ENCODE results near the gene FOXD4.
"Not testable (repeated sequence)": the region's sequence is repeated elsewhere in the genome, so short reads cannot be mapped to it uniquely, and the experiment has no call there.

Gene FOXD4

GRCh38 chr9:93909-94308 lies 24.3 kb downstream of the FOXD4 start:
- H3K9me3 ChIP-seq (ENCODE audit: control insufficient read depth in 1 of 2, low read length in 2 of 2); H3K4me3 ChIP-seq (ENCODE audit: low read depth in 1 of 2, low read length in 2 of 2); H3K27me3 ChIP-seq (ENCODE audit: control insufficient read depth in 1 of 2, insufficient read depth in 2 of 2, low read length in 2 of 2); H3K9ac ChIP-seq (ENCODE audit: low read depth in 1 of 2, low read length in 2 of 2); H3K36me3 ChIP-seq (ENCODE audit: control insufficient read depth in 1 of 2, insufficient read depth in 2 of 2, low read length in 2 of 2); H3K27ac ChIP-seq (ENCODE audit: low read depth, low read length); H3K4me1 ChIP-seq (ENCODE audit: control insufficient read depth in 1 of 2, insufficient read depth in 2 of 2, low read length in 2 of 2): not testable (repeated sequence)

GRCh38 chr9:90851-91250 lies 27.4 kb downstream of the FOXD4 start:
- H3K4me3 ChIP-seq (ENCODE audit: low read depth in 1 of 2, low read length in 2 of 2); H3K9ac ChIP-seq (ENCODE audit: low read depth in 1 of 2, low read length in 2 of 2); H3K27me3 ChIP-seq (ENCODE audit: control insufficient read depth in 1 of 2, insufficient read depth in 2 of 2, low read length in 2 of 2); H3K27ac ChIP-seq (ENCODE audit: low read depth, low read length); H3K4me1 ChIP-seq (ENCODE audit: control insufficient read depth in 1 of 2, insufficient read depth in 2 of 2, low read length in 2 of 2); H3K36me3 ChIP-seq (ENCODE audit: control insufficient read depth in 1 of 2, insufficient read depth in 2 of 2, low read length in 2 of 2); H3K9me3 ChIP-seq (ENCODE audit: control insufficient read depth in 1 of 2, low read length in 2 of 2): not testable (repeated sequence)

- not testable (repeated sequence) for H3K9ac ChIP-seq (ENCODE audit: low read depth in 1 of 2, low read length in 2 of 2); H3K27me3 ChIP-seq (ENCODE audit: control insufficient read depth in 1 of 2, insufficient read depth in 2 of 2, low read length in 2 of 2); H3K4me1 ChIP-seq (ENCODE audit: control insufficient read depth in 1 of 2, insufficient read depth in 2 of 2, low read length in 2 of 2); H3K9me3 ChIP-seq (ENCODE audit: control insufficient read depth in 1 of 2, low read length in 2 of 2); H3K36me3 ChIP-seq (ENCODE audit: control insufficient read depth in 1 of 2, insufficient read depth in 2 of 2, low read length in 2 of 2); H3K27ac ChIP-seq (ENCODE audit: low read depth, low read length); H3K4me3 ChIP-seq (ENCODE audit: low read depth in 1 of 2, low read length in 2 of 2)
Observed at GRCh38 chr9:88396-89037, 29.7 kb downstream of the FOXD4 start.

GRCh38 chr9:87860-88259 lies 30.4 kb downstream of the FOXD4 start:
- not testable (repeated sequence) for H3K9ac ChIP-seq (ENCODE audit: low read depth in 1 of 2, low read length in 2 of 2); H3K4me3 ChIP-seq (ENCODE audit: low read depth in 1 of 2, low read length in 2 of 2); H3K27me3 ChIP-seq (ENCODE audit: control insufficient read depth in 1 of 2, insufficient read depth in 2 of 2, low read length in 2 of 2); H3K36me3 ChIP-seq (ENCODE audit: control insufficient read depth in 1 of 2, insufficient read depth in 2 of 2, low read length in 2 of 2); H3K4me1 ChIP-seq (ENCODE audit: control insufficient read depth in 1 of 2, insufficient read depth in 2 of 2, low read length in 2 of 2); H3K9me3 ChIP-seq (ENCODE audit: control insufficient read depth in 1 of 2, low read length in 2 of 2); H3K27ac ChIP-seq (ENCODE audit: low read depth, low read length)

DNA sequence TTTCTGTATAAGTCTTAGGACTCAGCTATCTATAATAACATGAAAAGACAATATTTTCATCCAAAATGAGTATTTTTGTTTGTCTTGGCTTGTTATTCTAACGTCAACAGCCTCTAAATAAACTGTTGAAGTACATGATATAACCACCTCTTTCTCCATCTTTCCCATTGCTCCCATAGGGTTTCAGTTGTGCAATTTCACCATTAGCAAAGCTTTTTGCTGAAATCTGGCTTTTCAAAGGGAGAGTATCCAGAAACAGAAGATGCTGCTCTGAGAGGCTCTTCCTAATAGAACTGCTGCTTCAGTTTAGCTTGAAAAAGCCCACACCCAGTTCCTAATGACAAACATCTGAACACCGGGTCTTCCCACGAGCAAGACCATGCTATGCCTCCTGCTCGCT lies 31.1 kb downstream of the FOXD4 start:
- H3K4me1 ChIP-seq (ENCODE audit: control insufficient read depth in 1 of 2, insufficient read depth in 2 of 2, low read length in 2 of 2); H3K9ac ChIP-seq (ENCODE audit: low read depth in 1 of 2, low read length in 2 of 2); H3K36me3 ChIP-seq (ENCODE audit: control insufficient read depth in 1 of 2, insufficient read depth in 2 of 2, low read length in 2 of 2); H3K4me3 ChIP-seq (ENCODE audit: low read depth in 1 of 2, low read length in 2 of 2); H3K9me3 ChIP-seq (ENCODE audit: control insufficient read depth in 1 of 2, low read length in 2 of 2); H3K27me3 ChIP-seq (ENCODE audit: control insufficient read depth in 1 of 2, insufficient read depth in 2 of 2, low read length in 2 of 2); H3K27ac ChIP-seq (ENCODE audit: low read depth, low read length): not testable (repeated sequence)

DNA sequence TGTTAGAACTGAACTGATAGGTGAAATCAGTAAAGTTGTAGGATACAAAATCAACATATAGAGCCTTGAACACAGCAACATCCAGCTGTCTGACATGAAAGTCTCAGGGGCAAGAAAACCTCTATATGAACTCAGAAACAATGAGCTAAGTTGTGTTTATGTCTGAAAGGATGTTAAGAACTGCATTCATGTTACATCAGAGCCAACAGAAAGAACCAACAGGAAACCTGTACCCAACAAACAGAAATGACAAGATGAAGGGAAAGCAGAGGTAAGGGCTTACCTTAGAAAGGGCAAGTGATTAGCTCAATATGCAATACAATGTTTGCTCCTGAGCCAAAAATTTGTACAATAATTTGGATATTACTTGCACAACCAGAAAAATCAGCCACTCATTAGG lies 31.5 kb downstream of the FOXD4 start:
- not testable (repeated sequence) for H3K27me3 ChIP-seq (ENCODE audit: control insufficient read depth in 1 of 2, insufficient read depth in 2 of 2, low read length in 2 of 2); H3K9me3 ChIP-seq (ENCODE audit: control insufficient read depth in 1 of 2, low read length in 2 of 2); H3K4me1 ChIP-seq (ENCODE audit: control insufficient read depth in 1 of 2, insufficient read depth in 2 of 2, low read length in 2 of 2); H3K27ac ChIP-seq (ENCODE audit: low read depth, low read length); H3K9ac ChIP-seq (ENCODE audit: low read depth in 1 of 2, low read length in 2 of 2); H3K4me3 ChIP-seq (ENCODE audit: low read depth in 1 of 2, low read length in 2 of 2); H3K36me3 ChIP-seq (ENCODE audit: control insufficient read depth in 1 of 2, insufficient read depth in 2 of 2, low read length in 2 of 2)

DNA sequence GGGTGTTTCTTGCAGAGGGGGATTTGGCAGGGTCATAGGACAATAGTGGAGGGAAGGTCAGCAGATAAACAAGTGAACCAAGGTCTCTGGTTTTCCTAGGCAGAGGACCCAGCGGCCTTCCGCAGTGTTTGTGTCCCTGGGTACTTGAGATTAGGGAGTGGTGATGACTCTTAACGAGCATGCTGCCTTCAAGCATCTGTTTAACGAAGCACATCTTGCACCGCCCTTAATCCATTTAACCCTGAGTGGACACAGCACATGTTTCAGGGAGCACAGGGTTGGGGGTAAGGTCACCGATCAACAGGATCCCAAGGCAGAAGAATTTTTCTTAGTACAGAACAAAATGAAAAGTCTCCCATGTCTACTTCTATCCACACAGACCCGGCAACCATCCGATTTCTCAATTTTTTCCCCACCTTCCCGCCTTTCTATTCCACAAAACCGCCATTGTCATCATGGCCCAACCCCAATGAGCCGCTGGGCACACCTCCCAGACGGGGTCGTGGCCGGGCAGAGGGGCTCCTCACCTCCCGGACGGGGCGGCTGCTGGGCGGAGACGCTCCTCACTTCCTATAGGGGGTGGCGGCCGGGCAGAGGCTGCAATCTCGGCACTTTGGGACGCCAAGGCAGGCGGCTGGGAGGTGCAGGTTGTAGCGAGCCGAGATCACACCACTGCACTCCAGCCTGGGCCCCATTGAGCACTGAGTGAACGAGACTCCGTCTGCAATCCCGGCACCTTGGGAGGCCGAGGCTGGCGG lies 35.1 kb downstream of the FOXD4 start:
- not testable (repeated sequence) for H3K36me3 ChIP-seq (ENCODE audit: control insufficient read depth in 1 of 2, insufficient read depth in 2 of 2, low read length in 2 of 2); H3K27me3 ChIP-seq (ENCODE audit: control insufficient read depth in 1 of 2, insufficient read depth in 2 of 2, low read length in 2 of 2); H3K4me3 ChIP-seq (ENCODE audit: low read depth in 1 of 2, low read length in 2 of 2); H3K9ac ChIP-seq (ENCODE audit: low read depth in 1 of 2, low read length in 2 of 2); H3K4me1 ChIP-seq (ENCODE audit: control insufficient read depth in 1 of 2, insufficient read depth in 2 of 2, low read length in 2 of 2); H3K27ac ChIP-seq (ENCODE audit: low read depth, low read length); H3K9me3 ChIP-seq (ENCODE audit: control insufficient read depth in 1 of 2, low read length in 2 of 2)

- not testable (repeated sequence) for H3K27ac ChIP-seq (ENCODE audit: low read depth, low read length); H3K4me3 ChIP-seq (ENCODE audit: low read depth in 1 of 2, low read length in 2 of 2); H3K4me1 ChIP-seq (ENCODE audit: control insufficient read depth in 1 of 2, insufficient read depth in 2 of 2, low read length in 2 of 2); H3K9me3 ChIP-seq (ENCODE audit: control insufficient read depth in 1 of 2, low read length in 2 of 2); H3K9ac ChIP-seq (ENCODE audit: low read depth in 1 of 2, low read length in 2 of 2); H3K36me3 ChIP-seq (ENCODE audit: control insufficient read depth in 1 of 2, insufficient read depth in 2 of 2, low read length in 2 of 2); H3K27me3 ChIP-seq (ENCODE audit: control insufficient read depth in 1 of 2, insufficient read depth in 2 of 2, low read length in 2 of 2)
Observed at GRCh38 chr9:78333-78732, 39.9 kb downstream of the FOXD4 start.

DNA sequence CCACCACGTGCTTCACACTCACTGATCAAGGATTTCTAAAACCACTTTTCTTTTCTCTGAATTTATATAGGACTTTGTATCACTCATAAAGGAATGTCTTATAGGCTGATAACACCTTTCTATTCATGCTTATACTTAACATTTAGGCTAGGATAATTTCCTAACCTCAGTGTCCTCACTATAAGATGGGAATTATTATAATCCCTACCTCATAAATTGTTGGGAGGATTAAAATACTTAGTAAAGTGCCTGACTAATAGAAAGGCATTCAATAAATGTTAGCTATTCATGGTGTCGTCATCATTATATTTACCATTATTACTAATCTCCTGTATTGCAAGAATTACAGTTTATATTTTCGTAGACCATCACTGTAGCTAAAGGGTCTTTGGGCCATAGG lies 41.8 kb downstream of the FOXD4 start:
- H3K27ac ChIP-seq (ENCODE audit: low read depth, low read length); H3K4me3 ChIP-seq (ENCODE audit: low read depth in 1 of 2, low read length in 2 of 2); H3K9ac ChIP-seq (ENCODE audit: low read depth in 1 of 2, low read length in 2 of 2); H3K9me3 ChIP-seq (ENCODE audit: control insufficient read depth in 1 of 2, low read length in 2 of 2); H3K27me3 ChIP-seq (ENCODE audit: control insufficient read depth in 1 of 2, insufficient read depth in 2 of 2, low read length in 2 of 2); H3K36me3 ChIP-seq (ENCODE audit: control insufficient read depth in 1 of 2, insufficient read depth in 2 of 2, low read length in 2 of 2); H3K4me1 ChIP-seq (ENCODE audit: control insufficient read depth in 1 of 2, insufficient read depth in 2 of 2, low read length in 2 of 2): not testable (repeated sequence)

DNA sequence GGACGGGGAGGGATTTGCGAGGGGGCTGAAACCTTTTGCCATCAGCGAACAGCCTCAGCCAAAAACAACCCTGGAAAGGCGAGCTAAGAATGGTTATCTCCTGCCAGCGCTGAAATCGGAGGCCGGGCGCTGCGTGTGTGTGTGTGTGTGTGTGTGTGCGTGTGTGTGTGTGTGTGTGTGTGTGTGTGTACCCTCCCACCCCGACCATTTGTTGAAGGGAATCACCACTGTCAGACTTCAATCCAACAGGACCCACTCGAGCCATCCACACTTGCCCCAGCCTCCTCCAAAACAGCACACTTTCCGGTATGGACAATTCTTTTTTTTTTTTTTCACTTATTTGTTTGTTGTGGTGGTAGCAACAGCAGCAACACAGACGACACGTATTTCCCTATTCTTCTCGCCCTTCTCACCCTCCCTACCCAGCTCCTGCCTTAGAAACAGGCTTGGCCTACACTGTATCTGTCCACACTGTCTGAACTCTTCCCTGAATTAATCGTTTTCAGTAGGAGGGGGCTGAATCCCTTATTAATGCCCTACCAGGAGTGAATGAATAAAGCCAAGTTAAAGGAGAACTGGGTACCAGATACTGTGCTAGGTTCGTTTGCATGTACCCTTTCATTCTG lies 44.2 kb downstream of the FOXD4 start:
- not testable (repeated sequence) for H3K27me3 ChIP-seq (ENCODE audit: control insufficient read depth in 1 of 2, insufficient read depth in 2 of 2, low read length in 2 of 2); H3K9me3 ChIP-seq (ENCODE audit: control insufficient read depth in 1 of 2, low read length in 2 of 2); H3K9ac ChIP-seq (ENCODE audit: low read depth in 1 of 2, low read length in 2 of 2); H3K36me3 ChIP-seq (ENCODE audit: control insufficient read depth in 1 of 2, insufficient read depth in 2 of 2, low read length in 2 of 2); H3K27ac ChIP-seq (ENCODE audit: low read depth, low read length); H3K4me1 ChIP-seq (ENCODE audit: control insufficient read depth in 1 of 2, insufficient read depth in 2 of 2, low read length in 2 of 2)
- peak overlapping the region in 1 of 2 donors; percentile 55 for H3K4me3 ChIP-seq (ENCODE audit: low read depth in 1 of 2, low read length in 2 of 2)

Data from duodenal mucosa (tissue), 2 donors.